Temporal lobe (tissue), 1 donor: ENCODE results near the gene ZNF414. TPM values are rescaled to one million over a fixed set of nuclear protein-coding genes. Genes with fewer than 3 reads are reported as not detected.

Experiments used
- total RNA-seq: library from RNA; depleted of rRNA; stranded (reverse); fragments of >200 nt; gene quantifications from one replicate; pipeline ENCODE4 v1.2.3, GENCODE V29; 2014

The ZNF414 gene
- total RNA-seq, 1 donor from 2014 or later = 4.7 TPM

Other genes with a start within 250 kb of the ZNF414 start
- 15.5 TPM for gene CD320, start 205.8 kb downstream of the ZNF414 start, total RNA-seq
- 3.7 TPM for gene NDUFA7, start 192.8 kb downstream of the ZNF414 start, total RNA-seq
- 175 TPM for gene RPS28, start 192.7 kb downstream of the ZNF414 start, total RNA-seq
- gene KANK3, start 170.9 kb downstream of the ZNF414 start, total RNA-seq = 2.2 TPM
- 1.5 TPM for gene ANGPTL4, start 150.0 kb downstream of the ZNF414 start, total RNA-seq
- 163 TPM for gene RAB11B, start 123.8 kb downstream of the ZNF414 start, total RNA-seq
- 22.4 TPM for gene MARCHF2, start 100.9 kb downstream of the ZNF414 start, total RNA-seq
- gene HNRNPM, start 69.2 kb downstream of the ZNF414 start, total RNA-seq = 84.3 TPM
- gene PRAM1, start 11.5 kb downstream of the ZNF414 start, total RNA-seq = 0.25 TPM
- gene MYO1F, start 63.3 kb upstream of the ZNF414 start, total RNA-seq = 2.5 TPM
- gene ADAMTS10, start 96.5 kb upstream of the ZNF414 start, total RNA-seq = 31.2 TPM
- not detected for gene NFILZ, start 116.5 kb upstream of the ZNF414 start, total RNA-seq
- gene ACTL9, start 184.6 kb upstream of the ZNF414 start, total RNA-seq = not detected
- not detected for gene OR2Z1, start 207.5 kb upstream of the ZNF414 start, total RNA-seq